Measurements from ENCODE around the gene AOPEP.

GRCh38 chr9:94950040-94950578 is 223.6 kb downstream of the AOPEP start:
- TF ChIP-seq CTCF (IDR thresholded peaks at IDR 0.05) (no peak), POLR2A (IDR thresholded peaks at IDR 0.05) (no peak)

Data from upper lobe of left lung (tissue), 4 donors.